PC-3 (cell line): ENCODE data around the gene FAM13A.

ENCODE experiments used
- EZH2 ChIP-seq: fragments of 300-600 bp; sonication (generic); IDR thresholded peaks from one replicate; pipeline ENCODE4 v1.6.1; 2017; ENCODE audit warnings: antibody characterized with exemption, mild to moderate bottlenecking, low read length; ENCODE audit not compliant: unreplicated experiment
- TF ChIP-seq, protein P1 (sequence below): fragments of 300-600 bp; sonication (generic); conservative IDR thresholded peaks from 2 replicates; pipeline ENCODE4 v1.5.1; 2017; ENCODE audit warnings: antibody characterized with exemption, low read depth, mild to moderate bottlenecking, low read length

DNA sequence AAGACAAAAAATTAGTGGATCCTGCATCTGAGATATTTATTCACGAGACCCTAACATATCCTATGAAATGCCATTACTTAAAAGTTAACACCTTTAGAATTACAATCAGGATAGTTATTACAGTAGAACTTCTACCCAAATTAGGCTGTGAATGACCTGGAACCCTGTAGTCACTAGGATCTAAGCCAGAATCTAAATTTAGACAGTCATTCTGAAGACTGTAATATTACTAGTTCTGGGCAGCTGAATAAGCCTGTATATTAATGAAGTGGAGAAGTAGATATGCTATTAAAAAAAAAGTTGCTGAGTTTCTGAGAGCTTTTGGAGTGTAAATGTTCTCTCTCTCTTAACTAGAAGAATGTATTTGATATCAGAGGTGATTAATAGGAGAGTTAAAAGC is 67.0 kb downstream of the FAM13A start:
- TF ChIP-seq, protein P1, sequence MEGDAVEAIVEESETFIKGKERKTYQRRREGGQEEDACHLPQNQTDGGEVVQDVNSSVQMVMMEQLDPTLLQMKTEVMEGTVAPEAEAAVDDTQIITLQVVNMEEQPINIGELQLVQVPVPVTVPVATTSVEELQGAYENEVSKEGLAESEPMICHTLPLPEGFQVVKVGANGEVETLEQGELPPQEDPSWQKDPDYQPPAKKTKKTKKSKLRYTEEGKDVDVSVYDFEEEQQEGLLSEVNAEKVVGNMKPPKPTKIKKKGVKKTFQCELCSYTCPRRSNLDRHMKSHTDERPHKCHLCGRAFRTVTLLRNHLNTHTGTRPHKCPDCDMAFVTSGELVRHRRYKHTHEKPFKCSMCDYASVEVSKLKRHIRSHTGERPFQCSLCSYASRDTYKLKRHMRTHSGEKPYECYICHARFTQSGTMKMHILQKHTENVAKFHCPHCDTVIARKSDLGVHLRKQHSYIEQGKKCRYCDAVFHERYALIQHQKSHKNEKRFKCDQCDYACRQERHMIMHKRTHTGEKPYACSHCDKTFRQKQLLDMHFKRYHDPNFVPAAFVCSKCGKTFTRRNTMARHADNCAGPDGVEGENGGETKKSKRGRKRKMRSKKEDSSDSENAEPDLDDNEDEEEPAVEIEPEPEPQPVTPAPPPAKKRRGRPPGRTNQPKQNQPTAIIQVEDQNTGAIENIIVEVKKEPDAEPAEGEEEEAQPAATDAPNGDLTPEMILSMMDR = no peak
- TF ChIP-seq EZH2 = no peak
